ENCODE results near the gene SLC39A11.
"Not testable (repeated sequence)": the region's sequence is repeated elsewhere in the genome, so short reads cannot be mapped to it uniquely, and the experiment has no call there.

Gene SLC39A11

GRCh38 chr17:73111386-73111785 is 18.9 kb upstream of the SLC39A11 start:
- no peak for DNase-seq (ENCODE audit: low read depth in 2 of 2, low spot score in 1 of 2)

GRCh38 chr17:73107191-73107590 is 14.7 kb upstream of the SLC39A11 start:
- DNase-seq (ENCODE audit: low read depth in 2 of 2, low spot score in 1 of 2) = no peak

- no peak for DNase-seq (ENCODE audit: low read depth in 2 of 2, low spot score in 1 of 2)
Measured at GRCh38 chr17:73105431-73105830, 12.9 kb upstream of the SLC39A11 start.

- DNase-seq (ENCODE audit: low read depth in 2 of 2, low spot score in 1 of 2) = no peak
Measured at GRCh38 chr17:73104450-73104849, 12.0 kb upstream of the SLC39A11 start.

GRCh38 chr17:73103641-73104335 is 11.3 kb upstream of the SLC39A11 start:
- no peak for DNase-seq (ENCODE audit: low read depth in 2 of 2, low spot score in 1 of 2)

- no peak for DNase-seq (ENCODE audit: low read depth in 2 of 2, low spot score in 1 of 2)
Measured at GRCh38 chr17:73101031-73101430, 8.5 kb upstream of the SLC39A11 start.

GRCh38 chr17:73100363-73100762 is 7.9 kb upstream of the SLC39A11 start:
- no peak for DNase-seq (ENCODE audit: low read depth in 2 of 2, low spot score in 1 of 2)

- no peak for DNase-seq (ENCODE audit: low read depth in 2 of 2, low spot score in 1 of 2)
Measured at GRCh38 chr17:73099511-73099910, 7.0 kb upstream of the SLC39A11 start.

- DNase-seq (ENCODE audit: low read depth in 2 of 2, low spot score in 1 of 2) = no peak
Measured at GRCh38 chr17:73098919-73099318, 6.4 kb upstream of the SLC39A11 start.

GRCh38 chr17:73097973-73098765 is 5.7 kb upstream of the SLC39A11 start:
- not testable (repeated sequence) for DNase-seq (ENCODE audit: low read depth in 2 of 2, low spot score in 1 of 2)

GRCh38 chr17:73096866-73097265 is 4.4 kb upstream of the SLC39A11 start:
- DNase-seq (ENCODE audit: low read depth in 2 of 2, low spot score in 1 of 2) = no peak

- no peak for DNase-seq (ENCODE audit: low read depth in 2 of 2, low spot score in 1 of 2)
Measured at GRCh38 chr17:73096211-73096610, 3.7 kb upstream of the SLC39A11 start.

GRCh38 chr17:73093286-73093685 is 798 bp upstream of the SLC39A11 start:
- DNase-seq (ENCODE audit: low read depth in 2 of 2, low spot score in 1 of 2) = no peak

GRCh38 chr17:73091770-73092522 is 542 bp downstream of the SLC39A11 start:
- no peak for DNase-seq (ENCODE audit: low read depth in 2 of 2, low spot score in 1 of 2)

GRCh38 chr17:73091410-73091769 is 1.1 kb downstream of the SLC39A11 start:
- no peak for DNase-seq (ENCODE audit: low read depth in 2 of 2, low spot score in 1 of 2)

GRCh38 chr17:73090396-73091202 is 1.9 kb downstream of the SLC39A11 start:
- DNase-seq (ENCODE audit: low read depth in 2 of 2, low spot score in 1 of 2) = no peak

GRCh38 chr17:73089322-73090317 is 2.9 kb downstream of the SLC39A11 start:
- DNase-seq (ENCODE audit: low read depth in 2 of 2, low spot score in 1 of 2) = no peak

- no peak for DNase-seq (ENCODE audit: low read depth in 2 of 2, low spot score in 1 of 2)
Measured at GRCh38 chr17:73088561-73088960, 3.9 kb downstream of the SLC39A11 start.

- no peak for DNase-seq (ENCODE audit: low read depth in 2 of 2, low spot score in 1 of 2)
Measured at GRCh38 chr17:73083432-73083831, 9.1 kb downstream of the SLC39A11 start.

- DNase-seq (ENCODE audit: low read depth in 2 of 2, low spot score in 1 of 2) = no peak
Measured at GRCh38 chr17:73074566-73074965, 17.9 kb downstream of the SLC39A11 start.
